ENCODE results near the gene CNMD. TPM values are rescaled to one million over a fixed set of nuclear protein-coding genes. Genes with fewer than 3 reads are reported as not detected.

Gene CNMD
- total and polyA plus RNA-seq, 2 experiments from 2014 or later = not detected

DNA sequence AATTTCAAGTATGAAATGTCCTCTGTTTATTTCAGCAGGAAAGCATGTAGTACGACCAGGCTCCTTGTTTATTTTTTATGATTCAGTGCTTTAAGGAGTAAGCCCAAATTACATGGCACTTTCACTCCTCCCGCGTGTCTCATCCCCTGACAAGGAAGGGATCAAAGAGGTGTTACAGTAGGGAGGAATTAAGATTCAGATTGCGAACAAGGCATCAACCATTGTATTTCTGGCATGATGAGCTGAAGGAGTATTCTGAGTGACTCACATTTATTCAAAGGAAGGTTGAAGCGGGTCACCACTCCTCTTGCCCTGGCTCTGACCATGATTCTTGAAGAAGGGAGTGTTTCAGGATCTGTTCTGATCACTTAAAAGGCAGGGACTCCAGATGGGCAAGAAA lies 46.1 kb upstream of the CNMD start:
- in situ Hi-C loops (cut with MboI) = no loop called here
- no peaks in the 10 kb centered on the region for H3K79me2 ChIP-seq (ENCODE audit: insufficient read depth)
- H3K9me2 ChIP-seq (ENCODE audit: insufficient read depth) = no peaks in the 10 kb centered on the region
- H3K27me3 ChIP-seq (replicated peaks; ENCODE audit: insufficient read depth) = no peaks in the 10 kb centered on the region
- no peak overlapping the region for H3K9ac ChIP-seq
- peak; percentile 2 for DNase-seq
- H3K27ac ChIP-seq = no peak overlapping the region
- WGBS, 2 experiments (ENCODE audit: low coverage in 1 of 2, low lambda C conversion rate in 2 of 2, missing lambda C conversion rate in 2 of 2) = 57 to 58% methylated on average over 5 of the region's 5 CpGs
- H2AFZ ChIP-seq = no peak overlapping the region
- TF ChIP-seq EZH2phosphoT487 (IDR thresholded peaks at IDR 0.05; ENCODE audit: insufficient read depth, low read depth) (no peak), EZH2 (IDR thresholded peaks at IDR 0.05; ENCODE audit: insufficient read depth, poor library complexity, severe bottlenecking) (no peak)
- no peak overlapping the region for H3K4me2 ChIP-seq (ENCODE audit: unreplicated experiment)
- H3K9me3 ChIP-seq (ENCODE audit: low read depth) = no peaks in the 10 kb centered on the region
- H3K4me3 ChIP-seq = no peak overlapping the region
- no peaks in the 10 kb centered on the region for H3K36me3 ChIP-seq (ENCODE audit: low read depth)
- no peaks in the 10 kb centered on the region for H3K4me1 ChIP-seq (ENCODE audit: insufficient read depth)
- no peaks in the 10 kb centered on the region for H4K20me1 ChIP-seq (ENCODE audit: insufficient read depth)
- H3F3A ChIP-seq (ENCODE audit: insufficient read depth) = no peaks in the 10 kb centered on the region

DNA sequence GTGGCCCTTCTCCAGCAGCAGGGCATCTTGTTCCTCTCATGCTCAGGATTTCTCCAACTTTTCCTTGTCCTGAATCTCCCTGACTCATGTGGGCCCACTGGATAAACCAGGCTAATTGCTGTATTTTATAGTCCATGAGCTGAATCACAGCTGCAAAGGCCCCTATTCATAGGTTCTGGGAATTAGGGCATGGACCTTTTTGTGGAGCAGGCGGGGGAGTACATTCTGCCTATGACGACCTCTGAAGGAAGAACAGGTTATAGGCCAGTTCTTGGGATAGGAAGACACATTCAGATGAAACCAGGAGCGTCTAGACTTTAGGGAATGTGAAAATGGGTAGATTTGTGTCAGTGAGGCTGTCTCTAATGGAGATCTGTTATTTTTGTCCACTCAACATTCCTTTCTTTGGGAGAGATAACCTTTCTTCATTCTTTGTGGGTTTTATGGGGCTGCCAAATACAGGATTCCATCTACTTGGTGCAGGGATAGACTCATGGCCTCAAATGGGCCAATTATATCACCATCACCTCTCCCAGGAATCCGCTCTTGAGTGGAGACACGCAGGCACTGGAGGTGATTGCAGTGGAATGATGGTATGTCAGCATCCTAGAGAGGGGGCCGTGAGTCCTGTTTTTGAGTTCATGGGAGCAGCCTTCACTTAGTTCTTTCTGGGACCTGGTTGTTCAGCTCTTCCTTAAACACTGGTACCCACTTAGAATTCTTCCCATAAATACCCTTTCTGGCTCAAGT lies 45.1 kb upstream of the CNMD start:
- 15 to 17% methylated on average over 6 of the region's 6 CpGs for WGBS, 2 experiments (ENCODE audit: low coverage in 1 of 2, low lambda C conversion rate in 2 of 2, missing lambda C conversion rate in 2 of 2)
- TF ChIP-seq EZH2 (IDR thresholded peaks at IDR 0.05; ENCODE audit: insufficient read depth, poor library complexity, severe bottlenecking) = no peak
- TF ChIP-seq EZH2phosphoT487 (IDR thresholded peaks at IDR 0.05; ENCODE audit: insufficient read depth, low read depth) = no peak
- Histone ChIP-seq H3K36me3 (ENCODE audit: low read depth) (no peaks in the 10 kb centered on the region), H4K20me1 (ENCODE audit: insufficient read depth) (no peaks in the 10 kb centered on the region), H3K4me3 (no peak overlapping the region), H3K4me2 (ENCODE audit: unreplicated experiment) (no peak overlapping the region), H3K79me2 (ENCODE audit: insufficient read depth) (no peaks in the 10 kb centered on the region), H2AFZ (no peak overlapping the region), H3K4me1 (ENCODE audit: insufficient read depth) (no peaks in the 10 kb centered on the region), H3K27ac (no peak overlapping the region), H3F3A (ENCODE audit: insufficient read depth) (no peaks in the 10 kb centered on the region), H3K27me3 (replicated peaks; ENCODE audit: insufficient read depth) (no peaks in the 10 kb centered on the region), H3K9me3 (ENCODE audit: low read depth) (no peaks in the 10 kb centered on the region), H3K9ac (no peak overlapping the region), H3K9me2 (ENCODE audit: insufficient read depth) (no peaks in the 10 kb centered on the region)
- in situ Hi-C loops (cut with MboI) = no loop called here
- no peak for DNase-seq

GRCh38 chr13:52783943-52784342 lies 44.3 kb upstream of the CNMD start:
- no peaks in the 10 kb centered on the region for H3K79me2 ChIP-seq (ENCODE audit: insufficient read depth)
- no peak overlapping the region for H3K4me2 ChIP-seq (ENCODE audit: unreplicated experiment)
- H3K4me1 ChIP-seq (ENCODE audit: insufficient read depth) = no peaks in the 10 kb centered on the region
- H3K4me3 ChIP-seq = no peak overlapping the region
- no peaks in the 10 kb centered on the region for H3K27me3 ChIP-seq (replicated peaks; ENCODE audit: insufficient read depth)
- no peak for DNase-seq
- H2AFZ ChIP-seq = no peak overlapping the region
- H3K27ac ChIP-seq = no peak overlapping the region
- H3K9me3 ChIP-seq (ENCODE audit: low read depth) = no peaks in the 10 kb centered on the region
- H3F3A ChIP-seq (ENCODE audit: insufficient read depth) = no peaks in the 10 kb centered on the region
- no peak overlapping the region for H3K9ac ChIP-seq
- H4K20me1 ChIP-seq (ENCODE audit: insufficient read depth) = no peaks in the 10 kb centered on the region
- TF ChIP-seq EZH2 (IDR thresholded peaks at IDR 0.05; ENCODE audit: insufficient read depth, poor library complexity, severe bottlenecking) = no peak
- no peak for TF ChIP-seq EZH2phosphoT487 (IDR thresholded peaks at IDR 0.05; ENCODE audit: insufficient read depth, low read depth)
- no peaks in the 10 kb centered on the region for H3K36me3 ChIP-seq (ENCODE audit: low read depth)
- no peaks in the 10 kb centered on the region for H3K9me2 ChIP-seq (ENCODE audit: insufficient read depth)
- in situ Hi-C loops (cut with MboI) = no loop called here

DNA sequence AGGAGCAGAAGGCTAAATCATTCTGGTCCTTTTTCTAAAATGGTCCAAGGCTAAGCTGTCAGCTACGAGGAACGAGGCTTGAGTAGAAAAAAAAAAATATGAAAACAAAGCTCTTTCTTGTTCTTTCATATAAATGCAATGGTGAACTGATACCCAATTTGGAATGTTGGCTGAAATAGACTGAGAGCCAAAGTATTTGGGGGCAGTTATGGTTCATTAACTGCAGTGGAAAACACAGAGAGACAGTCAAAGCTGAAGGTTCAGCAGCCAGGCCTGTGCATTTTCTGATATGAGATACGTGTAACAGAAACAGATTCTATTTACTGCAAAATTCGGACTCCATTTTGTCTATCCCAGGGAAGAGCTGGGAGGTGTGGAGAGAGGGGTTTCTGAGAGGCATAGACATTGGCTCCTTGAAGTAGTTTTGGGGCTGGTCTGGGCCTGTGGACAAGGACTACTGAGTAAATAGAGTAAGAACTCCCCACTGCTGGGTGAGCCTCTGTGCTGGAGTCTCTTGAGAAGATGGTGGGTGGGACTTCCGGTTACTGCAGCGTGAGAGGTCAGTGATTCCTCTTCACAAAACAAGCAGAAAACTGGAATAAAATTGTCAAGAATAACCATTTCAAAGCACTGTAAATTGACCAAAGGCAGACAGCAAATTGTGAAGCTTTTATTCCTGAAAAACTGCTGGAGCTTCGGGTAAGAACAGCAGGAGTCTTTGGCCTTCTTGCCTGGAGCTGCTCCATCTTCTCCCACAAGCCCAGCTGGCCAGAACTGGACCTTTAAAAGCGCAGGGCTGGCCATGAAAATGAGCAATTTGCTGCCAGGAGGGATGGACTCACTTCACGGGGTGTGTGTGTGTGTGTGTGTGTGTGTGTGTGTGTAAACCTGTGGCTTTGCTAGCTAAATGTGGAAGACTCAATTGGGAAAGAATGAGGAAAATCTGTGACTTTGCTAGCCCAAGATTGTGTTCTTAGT lies 43.1 kb upstream of the CNMD start:
- TF ChIP-seq EZH2phosphoT487 (IDR thresholded peaks at IDR 0.05; ENCODE audit: insufficient read depth, low read depth) = no peak
- TF ChIP-seq EZH2 (IDR thresholded peaks at IDR 0.05; ENCODE audit: insufficient read depth, poor library complexity, severe bottlenecking) = no peak
- in situ Hi-C loops (cut with MboI) = no loop called here
- Histone ChIP-seq H3K36me3 (ENCODE audit: low read depth) (no peaks in the 10 kb centered on the region), H3K79me2 (ENCODE audit: insufficient read depth) (no peaks in the 10 kb centered on the region), H3K9me2 (ENCODE audit: insufficient read depth) (no peaks in the 10 kb centered on the region), H3K9me3 (ENCODE audit: low read depth) (no peaks in the 10 kb centered on the region), H4K20me1 (ENCODE audit: insufficient read depth) (no peaks in the 10 kb centered on the region), H2AFZ (no peak overlapping the region), H3K4me3 (no peak overlapping the region), H3K4me2 (ENCODE audit: unreplicated experiment) (no peak overlapping the region), H3F3A (ENCODE audit: insufficient read depth) (no peaks in the 10 kb centered on the region), H3K27ac (no peak overlapping the region), H3K9ac (no peak overlapping the region), H3K27me3 (replicated peaks; ENCODE audit: insufficient read depth) (no peaks in the 10 kb centered on the region), H3K4me1 (ENCODE audit: insufficient read depth) (no peaks in the 10 kb centered on the region)
- no peak for DNase-seq
- 34 to 38% methylated on average over 9 of the region's 9 CpGs for whole genome bisulfite sequencing, 2 experiments (ENCODE audit: low coverage in 1 of 2, low lambda C conversion rate in 2 of 2, missing lambda C conversion rate in 2 of 2)
